GM18511 (cell line): ENCODE measurements around the gene ANO4.

Experiments used
- ATAC-seq: cut with Tn5 transposase; IDR thresholded peaks from one replicate; pipeline ENCODE4 v1.9.1; 2021; ENCODE audit warnings: mild to moderate bottlenecking, moderate library complexity; ENCODE audit not compliant: unreplicated experiment

ANO4 gene

GRCh38 chr12:100801320-100801719 lies 6.7 kb downstream of the ANO4 start:
- no peak for ATAC-seq

- ATAC-seq: no peak
These were observed 14.2 kb downstream of the ANO4 start for GRCh38 chr12:100808777-100809176.

DNA sequence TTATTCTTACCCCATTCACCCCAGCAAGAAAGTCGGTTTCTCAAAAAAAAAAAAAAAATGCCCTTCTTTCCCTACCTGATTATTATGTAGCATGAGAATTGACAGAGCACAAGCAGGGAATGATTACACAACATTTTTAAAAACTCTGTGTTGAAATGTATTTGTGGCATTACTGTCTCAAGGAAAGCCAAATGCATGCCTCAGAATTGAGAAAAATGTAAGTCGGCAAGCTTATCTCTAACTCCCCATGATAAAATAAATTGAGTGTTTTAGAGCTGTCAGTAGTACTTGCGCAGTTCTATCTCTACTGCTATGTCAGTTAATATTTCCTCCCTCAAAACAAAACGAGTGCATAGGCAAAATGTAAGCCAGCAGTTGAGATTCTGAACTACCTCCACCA lies 25.7 kb downstream of the ANO4 start:
- ATAC-seq: no peak

DNA sequence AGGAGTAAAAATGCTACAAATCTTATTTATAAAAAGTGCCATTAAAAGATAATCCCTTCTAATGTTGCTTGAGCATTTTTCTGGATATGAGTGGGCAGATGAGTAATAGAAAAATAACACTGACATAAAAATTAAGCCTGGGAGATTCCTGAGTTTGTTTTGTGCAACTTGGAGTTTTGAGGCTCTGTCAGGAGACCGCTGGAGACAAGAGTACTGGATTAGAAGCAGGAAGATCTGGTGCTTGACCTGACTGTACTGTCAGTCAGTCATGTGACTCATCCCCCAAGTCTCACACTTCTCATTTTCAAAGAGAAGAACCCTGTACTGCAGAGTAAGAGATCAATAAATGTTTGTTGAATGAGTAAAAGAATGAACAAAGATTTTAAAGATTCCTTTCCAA lies 29.4 kb downstream of the ANO4 start:
- ATAC-seq: no peak

DNA sequence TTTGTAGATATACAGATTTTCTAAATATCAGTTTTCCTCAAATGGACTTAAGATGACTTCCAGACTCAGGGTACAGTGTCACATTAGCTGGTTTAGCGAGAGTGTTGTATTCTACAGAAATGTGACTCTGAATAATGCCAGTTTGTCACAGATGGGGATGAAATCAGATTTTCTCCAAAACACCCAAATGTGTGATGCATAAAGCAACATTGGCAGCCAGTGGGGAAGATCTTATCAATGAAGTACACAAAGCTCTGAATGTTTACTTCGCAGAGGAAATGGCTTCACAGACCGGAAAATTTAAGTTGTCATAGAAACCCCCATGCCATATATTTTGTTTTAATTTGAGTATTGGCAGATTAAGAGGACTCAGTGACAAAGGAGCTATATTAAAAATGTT lies 29.9 kb downstream of the ANO4 start:
- no peak for ATAC-seq

DNA sequence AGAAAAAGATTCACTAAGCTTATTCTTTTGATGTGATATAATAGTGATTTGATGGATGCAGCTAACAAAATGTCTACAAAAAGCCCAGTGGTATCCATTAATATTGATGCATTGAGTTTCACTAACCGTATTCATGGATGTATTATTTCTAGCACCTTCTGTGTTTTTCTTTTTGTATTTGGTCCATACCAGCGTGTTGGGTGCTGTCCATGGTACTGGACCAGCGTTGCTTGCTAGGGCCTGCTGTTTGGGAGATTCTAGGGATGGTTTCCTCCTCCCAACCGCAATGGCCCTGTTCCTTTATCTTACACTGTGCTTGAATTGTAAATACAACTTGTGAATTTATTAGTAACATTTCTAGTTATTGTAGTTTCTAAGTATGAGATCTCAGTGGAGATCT lies 31.7 kb downstream of the ANO4 start:
- ATAC-seq: no peak

- no peak for ATAC-seq
These were observed 33.4 kb downstream of the ANO4 start for GRCh38 chr12:100827901-100828520.

DNA sequence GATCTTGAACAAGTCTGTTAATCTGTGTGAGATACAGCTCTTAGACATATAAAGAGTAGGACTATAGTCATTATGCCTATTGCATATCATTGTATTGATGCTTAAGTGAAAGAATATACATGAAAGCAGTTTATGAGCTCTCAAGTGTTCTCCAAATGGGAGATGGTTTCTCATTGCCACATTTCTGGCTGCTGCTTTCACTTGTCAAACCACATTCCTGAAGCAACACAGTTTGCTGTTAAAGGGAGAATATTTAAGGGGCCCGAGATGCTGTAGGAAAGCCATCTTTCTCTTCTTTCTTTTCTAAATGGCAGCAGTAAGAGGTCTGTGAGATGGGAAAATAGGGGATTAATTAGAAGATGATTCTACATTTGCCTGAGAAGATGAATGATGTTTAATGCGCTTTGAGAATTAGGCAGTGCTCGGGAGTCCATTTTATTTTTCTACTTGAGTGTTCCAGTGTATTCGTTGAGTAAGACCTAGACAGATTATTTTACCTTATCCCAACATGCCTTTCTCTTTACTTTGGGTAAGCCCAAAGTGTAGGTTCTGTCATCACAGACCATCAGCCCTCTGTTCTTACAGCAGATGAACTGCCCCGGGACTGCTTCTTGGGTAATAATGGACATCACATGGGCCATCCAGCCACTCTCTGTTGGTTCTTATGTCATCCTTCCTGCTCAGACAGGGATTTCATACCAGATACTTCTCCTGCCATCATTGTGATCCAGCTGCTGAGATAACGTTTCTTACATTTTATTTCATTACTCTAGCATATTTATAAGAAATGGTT lies 35.6 kb downstream of the ANO4 start:
- ATAC-seq: no peak

DNA sequence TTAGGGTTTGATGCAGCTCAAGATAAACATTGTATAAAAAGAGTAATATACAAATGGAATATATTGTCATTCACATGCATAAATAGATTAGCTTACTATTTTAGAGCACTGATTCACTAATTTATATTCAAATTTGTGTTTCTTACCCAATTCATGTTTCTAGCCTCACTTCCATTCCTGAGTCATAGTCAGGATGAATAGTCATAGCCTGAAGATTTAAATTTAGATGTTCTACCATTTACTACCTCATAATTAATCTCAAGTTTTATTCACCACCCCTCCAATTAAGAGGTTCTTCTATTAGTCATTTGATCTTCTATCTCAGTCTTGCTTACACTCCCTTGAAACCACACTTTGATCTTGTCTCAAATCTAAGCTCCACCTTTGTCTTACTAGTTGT lies 38.7 kb downstream of the ANO4 start:
- no peak for ATAC-seq

DNA sequence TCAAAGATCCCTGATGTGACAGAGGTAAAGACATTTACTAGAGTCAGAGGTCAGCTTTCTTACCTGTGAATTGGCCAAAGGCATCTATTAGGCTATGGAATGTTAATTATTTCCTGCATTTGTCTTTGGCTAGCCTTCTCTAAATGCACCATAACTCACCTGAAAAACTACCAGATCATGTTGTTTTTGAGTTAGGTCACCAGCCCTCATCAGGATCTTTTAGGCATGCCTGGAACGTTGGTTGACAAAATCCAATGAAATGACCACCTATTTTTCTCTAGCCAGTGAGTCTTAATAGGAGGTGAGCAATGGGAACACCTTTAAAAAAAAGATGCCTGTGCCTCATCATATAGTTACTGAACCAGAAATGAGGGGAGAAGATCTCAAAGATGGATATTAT lies 46.2 kb downstream of the ANO4 start:
- no peak for ATAC-seq

GRCh38 chr12:100842156-100842555 lies 47.6 kb downstream of the ANO4 start:
- no peak for ATAC-seq

DNA sequence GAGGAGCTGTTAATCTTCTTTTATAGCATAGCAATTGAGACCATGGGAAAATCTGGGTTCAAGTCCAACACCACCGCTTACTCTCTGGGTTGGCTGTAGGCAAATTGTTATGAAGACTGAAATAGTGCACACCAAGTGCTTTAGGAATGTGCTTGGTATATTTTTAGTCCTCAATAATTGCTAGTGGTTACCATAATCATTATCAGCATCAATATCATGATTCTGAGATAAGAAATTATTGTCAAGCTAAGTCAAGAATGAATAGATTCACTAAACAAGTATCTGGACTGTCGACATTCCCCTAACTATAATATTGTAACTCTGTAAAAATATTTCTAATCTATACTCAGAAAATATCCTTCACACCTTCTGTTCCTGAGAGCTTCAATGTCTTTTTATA lies 48.5 kb downstream of the ANO4 start:
- no peak for ATAC-seq

DNA sequence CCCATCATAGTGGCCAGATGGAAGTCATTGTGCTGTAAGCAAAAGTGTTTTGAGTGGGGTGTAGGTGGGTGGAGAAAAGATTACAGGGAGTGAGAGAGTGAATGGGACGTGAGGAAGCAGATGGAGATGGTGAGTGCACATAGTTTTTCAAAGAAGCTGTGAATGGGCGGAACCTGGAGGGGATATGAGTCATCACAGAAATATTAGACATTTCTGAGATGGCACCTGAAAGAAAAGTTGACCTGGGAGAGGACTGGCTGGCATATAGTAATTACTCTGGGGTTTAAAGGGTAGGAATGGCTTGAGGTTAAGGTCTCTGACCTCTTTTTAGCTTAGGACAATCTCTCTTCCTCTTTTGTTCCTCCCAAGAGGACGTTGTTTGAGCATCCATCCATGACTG lies 50.5 kb downstream of the ANO4 start:
- ATAC-seq: no peak

DNA sequence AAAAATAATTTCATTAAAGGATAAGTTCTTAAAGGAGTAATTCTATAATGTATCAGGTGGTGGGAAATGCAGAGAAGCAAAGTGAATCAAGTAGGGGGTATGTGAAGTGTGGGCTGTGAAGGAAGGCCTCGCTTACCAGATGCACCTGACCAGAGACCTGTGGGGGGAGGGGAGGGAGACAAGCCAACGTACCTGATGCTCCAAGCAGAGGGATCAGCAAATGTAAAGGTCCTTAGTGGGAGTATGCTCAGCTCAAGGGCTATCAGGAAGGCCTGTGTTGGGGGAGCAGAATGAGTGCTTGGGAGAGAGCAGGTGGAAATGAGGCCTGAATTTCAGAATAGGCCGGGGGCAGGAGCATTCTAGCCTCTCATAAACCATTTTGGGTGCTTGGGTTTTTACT lies 57.1 kb downstream of the ANO4 start:
- ATAC-seq: no peak

DNA sequence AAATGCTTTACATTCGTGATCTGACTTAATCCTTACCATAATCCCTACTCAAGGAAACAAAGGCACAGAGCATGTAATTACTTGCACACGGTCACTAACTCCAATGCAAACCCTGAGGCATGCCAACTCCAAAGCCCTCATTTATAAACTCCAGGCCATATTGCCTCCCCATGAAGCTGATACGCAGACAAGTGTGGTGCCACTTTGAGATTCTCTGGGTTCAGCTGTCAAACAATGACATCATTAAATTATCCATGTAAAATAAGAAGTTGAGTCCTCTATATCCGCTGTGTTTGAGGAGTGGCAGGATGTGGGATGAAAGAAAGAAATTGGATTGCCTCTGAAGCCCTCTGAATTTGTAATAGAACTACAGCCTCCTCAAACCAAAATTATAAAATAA lies 62.8 kb downstream of the ANO4 start:
- no peak for ATAC-seq

- no peak for ATAC-seq
These were observed 63.4 kb downstream of the ANO4 start for GRCh38 chr12:100857971-100858370.

DNA sequence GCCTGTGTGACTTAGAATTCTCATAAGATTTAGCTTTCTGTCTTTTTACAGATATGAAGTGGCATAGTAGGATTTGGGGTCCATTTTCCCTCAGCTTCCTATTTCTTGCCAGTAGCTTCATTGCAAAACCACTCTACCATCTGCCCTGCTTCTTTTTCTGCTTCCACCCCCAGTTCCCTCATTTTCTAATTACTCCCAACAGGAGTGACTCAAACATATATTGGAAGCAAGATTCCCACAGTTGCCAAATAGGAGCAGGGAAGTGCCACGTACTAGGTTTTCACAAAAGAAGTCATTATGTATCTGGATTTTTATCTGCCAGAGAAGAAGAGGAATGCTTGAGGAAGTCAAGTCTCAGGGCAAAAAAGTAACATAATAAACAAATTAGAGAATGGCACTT lies 64.1 kb downstream of the ANO4 start:
- ATAC-seq: no peak

DNA sequence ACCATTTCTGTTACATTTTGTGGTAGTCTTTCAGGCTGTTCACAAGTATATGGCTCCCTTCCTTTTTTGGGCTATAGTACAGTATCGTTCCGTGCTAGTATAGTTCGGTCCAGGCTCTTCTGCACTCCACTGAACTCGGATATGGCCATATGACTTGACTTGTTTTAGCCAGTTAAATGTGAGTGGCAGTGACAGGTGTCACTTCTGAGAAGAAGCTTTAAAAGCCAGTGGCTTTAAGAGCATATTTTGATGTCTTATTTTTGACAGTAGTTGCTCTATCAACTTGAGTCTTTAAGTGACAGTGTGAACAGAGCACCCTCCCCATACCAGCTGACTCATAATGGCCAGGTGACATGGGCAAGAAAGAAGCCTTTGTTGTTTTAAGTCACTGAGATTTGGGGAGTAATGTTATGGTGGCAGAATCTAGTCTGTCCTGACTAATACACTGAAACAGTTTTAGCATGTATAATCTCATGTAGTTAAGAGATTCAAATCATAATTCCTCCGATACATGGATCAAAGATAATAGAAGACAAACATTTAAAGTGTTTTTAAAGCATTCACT lies 64.6 kb downstream of the ANO4 start:
- no peak for ATAC-seq

DNA sequence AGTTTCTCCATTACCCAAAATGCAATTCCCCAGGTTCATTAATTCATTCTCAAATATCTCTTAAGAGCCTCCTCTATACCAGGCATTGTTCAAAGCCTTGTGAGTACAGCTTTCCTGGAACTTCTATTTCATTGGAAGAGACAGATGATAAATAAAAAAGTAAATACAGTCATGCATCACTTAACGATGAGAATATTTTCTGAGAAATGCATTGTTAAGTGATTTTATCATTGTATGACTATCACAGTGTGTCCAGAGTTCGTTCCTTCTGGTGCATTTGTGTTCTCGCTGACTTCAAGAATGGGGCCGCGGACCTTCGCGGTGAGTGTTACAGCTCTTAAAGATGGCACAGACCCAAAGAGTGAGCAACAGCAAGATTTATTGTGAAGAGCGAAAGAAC lies 66.0 kb downstream of the ANO4 start:
- no peak for ATAC-seq

GRCh38 chr12:100862676-100863075 lies 68.1 kb downstream of the ANO4 start:
- ATAC-seq: no peak

DNA sequence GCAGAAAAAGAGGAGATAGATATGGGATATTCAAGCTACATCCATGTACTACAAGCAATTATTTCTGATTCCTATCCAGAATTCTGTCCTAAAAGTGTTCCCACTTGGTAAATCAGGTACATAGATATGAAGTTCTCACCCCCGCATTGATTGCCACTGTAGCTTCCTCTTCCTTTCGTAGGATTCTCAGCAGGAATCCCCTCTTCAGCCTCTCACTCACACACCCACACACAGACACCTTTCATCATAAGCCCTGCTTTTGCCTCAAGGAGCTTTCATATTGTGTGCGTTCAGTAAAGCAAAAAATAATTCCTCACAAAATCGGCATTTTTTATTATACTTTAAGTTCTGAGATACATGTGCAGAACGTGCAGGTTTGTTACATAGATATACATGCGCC lies 69.8 kb downstream of the ANO4 start:
- no peak for ATAC-seq

GRCh38 chr12:100867639-100868393 lies 73.2 kb downstream of the ANO4 start:
- no peak for ATAC-seq
